IMR-90 (cell line): ENCODE measurements around the gene KRT82. TPM values are rescaled to one million over a fixed set of nuclear protein-coding genes. Genes with fewer than 3 reads are reported as not detected.

Experiments
- ATAC-seq: fragments of 200-7000 bp; cut with Tn5 transposase; 2 replicates; pipeline ENCODE4 v1.9.1; 2020; ENCODE audit warnings: low read depth, mild to moderate bottlenecking, moderate library complexity
- BruUV-seq: library from RNA; stranded (reverse); fragments of 400-500 nt; replicated peaks from 2 replicates; lab custom pipeline; 2021; lab: Mats Ljungman, UMichigan
- CTCF ChIA-PET: fragments of 300-600 bp; formaldehyde crosslinking; extraction: SDS; loops from one replicate; lab custom pipeline; 2021; ENCODE audit warnings: antibody characterized with exemption; lab: Yijun Ruan, JAX
- POLR2A ChIA-PET: fragments of 300-600 bp; sonication (Branson Sonifier 250); formaldehyde crosslinking; loops from one replicate; lab custom pipeline; 2022; ENCODE audit warnings: antibody characterized with exemption; ENCODE audit not compliant: unreplicated experiment; lab: Charles Lee
- DNase-seq: peaks from one replicate; pipeline ENCODE4 v3.0.0; 2013
- H2AFZ ChIP-seq: replicated peaks from 2 replicates; pipeline ENCODE3; 2013; ENCODE audit warnings: low read length, mild to moderate bottlenecking; ENCODE audit not compliant: poor library complexity
- H2AK5ac ChIP-seq: 2 replicates; pipeline ENCODE4 v1.6.1; 2013; ENCODE audit warnings: low read depth, low read length, inconsistent platforms
- H2AK9ac ChIP-seq: replicated peaks from 2 replicates; pipeline ENCODE3; 2013; ENCODE audit warnings: mild to moderate bottlenecking, low read depth, low read length, moderate library complexity; ENCODE audit not compliant: poor library complexity
- H2BK120ac ChIP-seq: 2 replicates; pipeline ENCODE4 v1.6.1; 2013; ENCODE audit warnings: low read depth, low read length, inconsistent platforms
- H2BK15ac ChIP-seq: 3 replicates; pipeline ENCODE4 v1.6.1; 2013; ENCODE audit warnings: low read depth, low read length, inconsistent platforms
- H2BK20ac ChIP-seq: 2 replicates; pipeline ENCODE4 v1.6.1; 2013; ENCODE audit warnings: low read depth, mild to moderate bottlenecking, inconsistent platforms, low read length, moderate library complexity
- H2BK5ac ChIP-seq: 2 replicates; pipeline ENCODE4 v1.6.1; 2013; ENCODE audit warnings: mild to moderate bottlenecking, low read depth, low read length, inconsistent platforms; ENCODE audit not compliant: poor library complexity, severe bottlenecking
- H3K14ac ChIP-seq: replicated peaks from 2 replicates; pipeline ENCODE4 v1.6.1; 2013; ENCODE audit warnings: low read depth, low read length, inconsistent platforms
- H3K18ac ChIP-seq: 2 replicates; pipeline ENCODE4 v1.6.1; 2013; ENCODE audit warnings: low read depth, low read length, control low read depth
- H3K23ac ChIP-seq: 2 replicates; pipeline ENCODE4 v1.6.1; 2013; ENCODE audit warnings: low read depth, low read length, inconsistent platforms
- H3K27ac ChIP-seq: 2 replicates; pipeline ENCODE4 v1.5.1; 2013; ENCODE audit warnings: mild to moderate bottlenecking, control low read depth, low read length; ENCODE audit not compliant: insufficient read depth
- H3K27me3 ChIP-seq: 2 replicates; pipeline ENCODE4 v1.6.1; 2013; ENCODE audit warnings: low read length; ENCODE audit not compliant: control insufficient read depth, insufficient read depth
- H3K36me3 ChIP-seq: 2 replicates; pipeline ENCODE4 v1.6.1; 2013; ENCODE audit warnings: low read length, mixed read lengths; ENCODE audit not compliant: control insufficient read depth, insufficient read depth
- H3K4ac ChIP-seq: 2 replicates; pipeline ENCODE4 v1.6.1; 2013; ENCODE audit warnings: low read depth, low read length, inconsistent platforms
- H3K4me1 ChIP-seq: 2 replicates; pipeline ENCODE4 v1.6.1; 2013; ENCODE audit warnings: low read length, mixed read lengths; ENCODE audit not compliant: control insufficient read depth, insufficient read depth
- H3K4me2 ChIP-seq: 2 replicates; pipeline ENCODE4 v1.6.1; 2013; ENCODE audit warnings: low read depth, mild to moderate bottlenecking, control low read depth, low read length, moderate library complexity
- H3K4me3 ChIP-seq: 2 replicates; pipeline ENCODE4 v1.5.1; 2013; ENCODE audit warnings: low read depth, mild to moderate bottlenecking, control low read depth, low read length, moderate library complexity; ENCODE audit not compliant: insufficient read depth
- H3K56ac ChIP-seq: 2 replicates; pipeline ENCODE4 v1.6.1; 2013; ENCODE audit warnings: low read length, inconsistent platforms; ENCODE audit not compliant: insufficient read depth; ENCODE audit errors: extremely low read depth
- H3K79me1 ChIP-seq, 2 experiments: 2 replicates each; pipeline ENCODE4 v1.6.1; 2013; ENCODE audit warnings: low read length in 2 of 2, inconsistent platforms in 1 of 2, low read depth in 1 of 2
- H3K9ac ChIP-seq: 2 replicates; pipeline ENCODE4 v1.6.1; 2013; ENCODE audit warnings: low read depth, low read length, control low read depth
- H3K9me1 ChIP-seq: 2 replicates; pipeline ENCODE4 v1.6.1; 2013; ENCODE audit warnings: low read length, inconsistent platforms; ENCODE audit not compliant: insufficient read depth
- H3K9me3 ChIP-seq: 2 replicates; pipeline ENCODE4 v1.6.1; 2013; ENCODE audit warnings: low read length; ENCODE audit not compliant: control insufficient read depth, insufficient read depth
- H4K20me1 ChIP-seq: 2 replicates; pipeline ENCODE4 v1.6.1; 2013; ENCODE audit warnings: low read length, inconsistent platforms; ENCODE audit not compliant: insufficient read depth
- H4K5ac ChIP-seq: 2 replicates; pipeline ENCODE4 v1.6.1; 2013; ENCODE audit warnings: mild to moderate bottlenecking, low read depth, low read length, control low read depth
- H4K8ac ChIP-seq, 2 experiments: 2 replicates each; pipeline ENCODE4 v1.6.1; 2013; ENCODE audit warnings: low read depth in 2 of 2, low read length in 2 of 2, control low read depth in 1 of 2, inconsistent platforms in 1 of 2
- H4K91ac ChIP-seq: 2 replicates; pipeline ENCODE4 v1.6.1; 2013; ENCODE audit warnings: low read depth, low read length, inconsistent platforms; ENCODE audit not compliant: insufficient read depth
- BHLHE40 ChIP-seq: fragments of 150-350 bp; IDR thresholded peaks from 2 replicates; pipeline ENCODE4 v1.6.1; 2016; ENCODE audit warnings: mild to moderate bottlenecking, low read depth, low read length
- CEBPB ChIP-seq: IDR thresholded peaks from 2 replicates; pipeline ENCODE4 v1.6.1; 2012; ENCODE audit warnings: low read depth, low read length, improper control_type of control experiment
- CHD1 ChIP-seq: IDR thresholded peaks from 2 replicates; pipeline ENCODE4 v1.6.1; 2012; ENCODE audit warnings: low read depth, low read length, improper control_type of control experiment
- CTCF ChIP-seq: conservative IDR thresholded peaks from 2 replicates; pipeline ENCODE4 v1.5.1; 2012; ENCODE audit warnings: mild to moderate bottlenecking, low read depth, low read length, improper control_type of control experiment
- MAZ ChIP-seq: IDR thresholded peaks from 2 replicates; pipeline ENCODE4 v1.6.1; 2012; ENCODE audit warnings: low read depth, mild to moderate bottlenecking, low read length, improper control_type of control experiment, moderate library complexity, borderline replicate concordance
- RAD21 ChIP-seq: IDR thresholded peaks from 2 replicates; pipeline ENCODE4 v1.6.1; 2012; ENCODE audit warnings: low read length, improper control_type of control experiment
- RCOR1 ChIP-seq: IDR thresholded peaks from 2 replicates; pipeline ENCODE4 v1.6.1; 2012; ENCODE audit warnings: mild to moderate bottlenecking, low read length, improper control_type of control experiment; ENCODE audit not compliant: insufficient replicate concordance
- RFX5 ChIP-seq: IDR thresholded peaks from 2 replicates; pipeline ENCODE4 v1.8.0; 2012; ENCODE audit warnings: low read depth, mild to moderate bottlenecking, low read length, moderate library complexity
- SMC3 ChIP-seq: fragments of 150-350 bp; IDR thresholded peaks from 2 replicates; pipeline ENCODE4 v1.6.1; 2016; ENCODE audit warnings: low read depth, mild to moderate bottlenecking, antibody characterized with exemption, low read length, moderate library complexity
- WGBS, 2 experiments: methylation state at CpG; one replicate each; pipeline versions ENCODE4 v1.1.5 to v1.1.7; 2013; ENCODE audit warnings: missing lambda C conversion rate in 2 of 2; ENCODE audit not compliant: insufficient read length in 1 of 2; ENCODE audit errors: extremely low coverage in 2 of 2; 5-methylcytosine and 5-hydroxymethylcytosine counted together
- dilution Hi-C: fragments of 300-500 bp; cut with HindIII; formaldehyde crosslinking; loops from one replicate; pipeline ENCODE4 v1.14.3; 2018; ENCODE audit warnings: low sequenced_read_pairs; ENCODE audit not compliant: unreplicated experiment
- in situ Hi-C: fragments of 300-500 bp; cut with MboI; formaldehyde crosslinking; loops from 3 replicates; pipeline ENCODE4 v1.14.3; 2019; ENCODE audit warnings: low sequenced_read_pairs, inconsistent platforms, mixed read lengths
- intact Hi-C: fragments of 100-400 bp; cut with micrococcal nuclease; formaldehyde crosslinking; loops from 2 replicates; pipeline ENCODE4 v1.10.0; 2022
- polyA plus RNA-seq, 3 experiments: library from polyadenylated mRNA; depleted of rRNA; stranded (reverse); fragments of >200 nt; gene quantifications; 2 replicates each; pipeline ENCODE4 v1.2.3, GENCODE V29; 2012; ENCODE audit warnings: low replicate concordance in 1 of 3
- total RNA-seq: library from RNA; depleted of rRNA; stranded (reverse); fragments of >200 nt; gene quantifications from 2 replicates; pipeline ENCODE4 v1.2.3, GENCODE V29; 2012

Gene KRT82
- total and polyA plus RNA-seq, 2 of the 4 experiments (the other 2 are of a cell fraction): not detected

GRCh38 chr12:52347016-52347415 lies 59.1 kb downstream of the KRT82 start:
- H3K18ac ChIP-seq: no peak overlapping the region
- no peak for ATAC-seq
- no peak overlapping the region for H3K9ac ChIP-seq
- intact Hi-C loops (no loop called here), in situ Hi-C loops (no loop called here), dilution Hi-C loops (no loop called here)
- H2BK15ac ChIP-seq: no peak overlapping the region
- peaks cover 6% of the 10 kb centered on the region for H3K9me3 ChIP-seq
- no peak overlapping the region for H2BK20ac ChIP-seq
- ChIA-PET POLR2A (no interaction called here), CTCF (no interaction called here)
- 75% methylated on average over 2 of the region's 9 CpGs; no CpG with 5 or more reads in 1 of the 2 experiments for WGBS, 2 experiments
- no peak overlapping the region for H2BK5ac ChIP-seq
- no peak overlapping the region for H4K91ac ChIP-seq
- no peak overlapping the region for H4K5ac ChIP-seq
- H3K4me2 ChIP-seq: no peak overlapping the region
- no peak overlapping the region for H3K14ac ChIP-seq
- no peak overlapping the region for H3K4me3 ChIP-seq
- H3K9me1 ChIP-seq: no peaks in the 10 kb centered on the region
- no peak overlapping the region for H3K23ac ChIP-seq
- peaks cover 60% of the 10 kb centered on the region for H3K27me3 ChIP-seq
- no peak overlapping the region for H3K27ac ChIP-seq
- no peak overlapping the region for H3K4ac ChIP-seq
- no peaks in the 10 kb centered on the region for H3K79me1 ChIP-seq
- H4K20me1 ChIP-seq: no peaks in the 10 kb centered on the region
- TF ChIP-seq CHD1 (no peak), BHLHE40 (no peak), CEBPB (no peak), RFX5 (no peak), MAZ (no peak), RCOR1 (no peak), CTCF (no peak), SMC3 (no peak), RAD21 (no peak)
- H2BK120ac ChIP-seq: no peak overlapping the region
- H2AK9ac ChIP-seq: no peak overlapping the region
- no peaks in the 10 kb centered on the region for H3K36me3 ChIP-seq
- DNase-seq: no peak
- no peak overlapping the region for H4K8ac ChIP-seq
- no peaks in the 10 kb centered on the region for H3K4me1 ChIP-seq
- no peak overlapping the region for H2AK5ac ChIP-seq
- H2AFZ ChIP-seq: no peak overlapping the region
- H3K56ac ChIP-seq: no peak overlapping the region
- BruUV-seq: no TSS peak
